SK-N-MC (cell line): Measurements from ENCODE around the gene POMGNT1.

Experiments used
- DNase-seq: peaks from one replicate; pipeline ENCODE4 v3.0.0-alpha.2; 2011; ENCODE audit warnings: low read depth, low spot score
- H3K27ac ChIP-seq: fragments of 200-600 bp; sonication (generic); 2 replicates; pipeline ENCODE4 v1.5.1; 2016; ENCODE audit warnings: mixed run types
- H3K36me3 ChIP-seq: fragments of 200-600 bp; sonication (generic); 2 replicates; pipeline ENCODE4 v1.6.1; 2017; ENCODE audit warnings: antibody characterized with exemption, low read length, mixed read lengths; ENCODE audit not compliant: insufficient read depth
- H3K4me3 ChIP-seq: fragments of 200-600 bp; sonication (generic); 2 replicates; pipeline ENCODE4 v1.5.1; 2016
- H3K9ac ChIP-seq: fragments of 200-600 bp; sonication (generic); 2 replicates; pipeline ENCODE4 v1.8.0; 2017; ENCODE audit warnings: mixed run types, mixed read lengths; ENCODE audit not compliant: insufficient read length
- H3K9me3 ChIP-seq: fragments of 200-600 bp; sonication (generic); 2 replicates; pipeline ENCODE4 v1.6.1; 2017; ENCODE audit warnings: low read depth, mild to moderate bottlenecking, antibody characterized with exemption, low read length, moderate library complexity, mixed read lengths
- EZH2 ChIP-seq: fragments of 200-600 bp; sonication (generic); IDR thresholded peaks from one replicate; pipeline ENCODE4 v1.6.1; 2017; ENCODE audit warnings: antibody characterized with exemption
- FOXP2 ChIP-seq: optimal IDR thresholded peaks from 2 replicates; pipeline ENCODE3; 2011; ENCODE audit warnings: mild to moderate bottlenecking, moderate library complexity; ENCODE audit not compliant: insufficient read depth; ENCODE audit errors: extremely low read length, control extremely low read depth
- POLR2AphosphoS5 ChIP-seq: IDR thresholded peaks from 2 replicates; pipeline ENCODE4 v1.6.1; 2012; ENCODE audit warnings: mild to moderate bottlenecking, low read depth, low read length, borderline replicate concordance

POMGNT1 gene

GRCh38 chr1:46169811-46170454, 28.3 kb downstream of the POMGNT1 start:
- DNase-seq = no peak
- no peak overlapping the region for H3K9ac ChIP-seq
- H3K9me3 ChIP-seq = no peaks in the 10 kb centered on the region
- no peak overlapping the region for H3K4me3 ChIP-seq
- TF ChIP-seq POLR2AphosphoS5 (no peak), FOXP2 (no peak), EZH2 (no peak)
- no peaks in the 10 kb centered on the region for H3K36me3 ChIP-seq
- no peak overlapping the region for H3K27ac ChIP-seq

- TF ChIP-seq POLR2AphosphoS5 (no peak), FOXP2 (no peak), EZH2 (no peak)
- Histone ChIP-seq H3K9ac (no peak overlapping the region), H3K27ac (no peak overlapping the region), H3K9me3 (no peaks in the 10 kb centered on the region), H3K36me3 (no peaks in the 10 kb centered on the region), H3K4me3 (no peak overlapping the region)
- DNase-seq = no peak
Measured at GRCh38 chr1:46168477-46168876, 29.8 kb downstream of the POMGNT1 start.

- Histone ChIP-seq H3K9ac (no peak overlapping the region), H3K36me3 (no peaks in the 10 kb centered on the region), H3K4me3 (no peak overlapping the region), H3K9me3 (no peaks in the 10 kb centered on the region), H3K27ac (no peak overlapping the region)
- TF ChIP-seq FOXP2 (no peak), POLR2AphosphoS5 (no peak)
- no peak for DNase-seq
Measured at GRCh38 chr1:46166521-46167462, 31.4 kb downstream of the POMGNT1 start.

GRCh38 chr1:46160212-46160611, 38.0 kb downstream of the POMGNT1 start:
- Histone ChIP-seq H3K9me3 (no peaks in the 10 kb centered on the region), H3K27ac (no peak overlapping the region), H3K36me3 (no peaks in the 10 kb centered on the region), H3K9ac (no peak overlapping the region), H3K4me3 (no peak overlapping the region)
- DNase-seq = no peak
- no peak for TF ChIP-seq EZH2
- TF ChIP-seq POLR2AphosphoS5 = no peak
- no peak for TF ChIP-seq FOXP2

GRCh38 chr1:46159516-46159915, 38.7 kb downstream of the POMGNT1 start:
- H3K9ac ChIP-seq = no peak overlapping the region

GRCh38 chr1:46158312-46159281, 39.6 kb downstream of the POMGNT1 start:
- H3K27ac ChIP-seq = no peak overlapping the region
- no peaks in the 10 kb centered on the region for H3K36me3 ChIP-seq
- H3K9me3 ChIP-seq = no peaks in the 10 kb centered on the region
- H3K4me3 ChIP-seq = no peak overlapping the region
- TF ChIP-seq POLR2AphosphoS5 (no peak), FOXP2 (no peak), EZH2 (no peak)
- H3K9ac ChIP-seq = no peak overlapping the region
- no peak for DNase-seq

More at GRCh38 chr1:46159516-46159915, 38.7 kb downstream of the POMGNT1 start:
- DNase-seq = no peak
- Histone ChIP-seq H3K36me3 (no peaks in the 10 kb centered on the region), H3K9me3 (no peaks in the 10 kb centered on the region), H3K4me3 (no peak overlapping the region), H3K27ac (no peak overlapping the region)
- TF ChIP-seq POLR2AphosphoS5 (no peak), EZH2 (no peak), FOXP2 (no peak)

- H3K9ac ChIP-seq = no peak overlapping the region
Measured at GRCh38 chr1:46157916-46158311, 40.3 kb downstream of the POMGNT1 start.

More at GRCh38 chr1:46157916-46158311, 40.3 kb downstream of the POMGNT1 start:
- Histone ChIP-seq H3K9me3 (no peaks in the 10 kb centered on the region), H3K27ac (no peak overlapping the region), H3K36me3 (no peaks in the 10 kb centered on the region), H3K4me3 (no peak overlapping the region)
- DNase-seq = no peak
- TF ChIP-seq EZH2 = no peak
- no peak for TF ChIP-seq POLR2AphosphoS5
- TF ChIP-seq FOXP2 = no peak
